ENCODE data around the gene SRBD1.

Gene SRBD1

DNA sequence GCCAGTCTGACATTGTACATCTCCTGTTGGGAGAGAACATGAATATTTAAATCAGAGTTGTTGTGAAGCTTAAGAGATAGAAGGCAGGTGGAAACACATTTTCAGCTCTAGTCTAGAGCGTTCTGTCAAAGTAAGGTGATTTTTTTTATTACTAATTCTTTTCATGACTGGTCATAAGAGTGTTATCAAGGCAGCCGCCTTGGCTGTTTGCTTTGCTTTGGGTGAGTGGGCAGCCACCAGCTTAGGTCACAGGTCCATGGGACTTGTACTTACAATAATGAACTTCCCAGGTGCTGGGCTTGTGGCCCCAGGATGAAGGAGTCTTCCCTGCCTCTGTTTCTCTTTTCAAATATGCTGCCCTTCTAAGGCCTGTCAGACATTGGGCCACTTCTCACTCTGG is 256.3 kb downstream of the SRBD1 start:
- DNase-seq (ENCODE audit: low read depth), result no peak
- TF ChIP-seq, protein P1, sequence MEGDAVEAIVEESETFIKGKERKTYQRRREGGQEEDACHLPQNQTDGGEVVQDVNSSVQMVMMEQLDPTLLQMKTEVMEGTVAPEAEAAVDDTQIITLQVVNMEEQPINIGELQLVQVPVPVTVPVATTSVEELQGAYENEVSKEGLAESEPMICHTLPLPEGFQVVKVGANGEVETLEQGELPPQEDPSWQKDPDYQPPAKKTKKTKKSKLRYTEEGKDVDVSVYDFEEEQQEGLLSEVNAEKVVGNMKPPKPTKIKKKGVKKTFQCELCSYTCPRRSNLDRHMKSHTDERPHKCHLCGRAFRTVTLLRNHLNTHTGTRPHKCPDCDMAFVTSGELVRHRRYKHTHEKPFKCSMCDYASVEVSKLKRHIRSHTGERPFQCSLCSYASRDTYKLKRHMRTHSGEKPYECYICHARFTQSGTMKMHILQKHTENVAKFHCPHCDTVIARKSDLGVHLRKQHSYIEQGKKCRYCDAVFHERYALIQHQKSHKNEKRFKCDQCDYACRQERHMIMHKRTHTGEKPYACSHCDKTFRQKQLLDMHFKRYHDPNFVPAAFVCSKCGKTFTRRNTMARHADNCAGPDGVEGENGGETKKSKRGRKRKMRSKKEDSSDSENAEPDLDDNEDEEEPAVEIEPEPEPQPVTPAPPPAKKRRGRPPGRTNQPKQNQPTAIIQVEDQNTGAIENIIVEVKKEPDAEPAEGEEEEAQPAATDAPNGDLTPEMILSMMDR (IDR thresholded peaks at IDR 0.05; ENCODE audit: low read depth, low read length, missing control alignments), result no peak
- H3K4me3 ChIP-seq (ENCODE audit: low read depth, low read length), result no peak overlapping the region
- in situ Hi-C loops (cut with HindIII; ENCODE audit: low sequenced_read_pairs), result no loop called here

DNA sequence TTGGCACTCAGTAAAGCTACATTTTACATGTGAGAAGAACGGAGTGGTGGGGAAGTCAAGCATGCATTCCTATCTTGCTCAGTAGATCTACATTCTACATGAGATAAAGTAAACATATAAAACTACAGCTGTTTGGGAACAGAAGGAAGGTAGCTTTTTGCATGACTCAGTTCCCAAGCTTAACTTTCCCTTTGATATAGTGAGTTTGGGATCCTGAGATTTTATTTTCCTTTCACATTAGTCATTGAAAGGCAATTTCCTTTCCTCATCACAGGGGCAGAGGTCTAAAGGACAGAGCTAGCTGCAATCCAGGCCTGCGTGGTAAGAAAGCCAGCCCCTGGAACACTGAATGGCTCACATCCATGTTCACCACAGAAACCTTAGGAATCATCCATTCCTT is 257.2 kb downstream of the SRBD1 start:
- TF ChIP-seq, protein P1 (IDR thresholded peaks at IDR 0.05; ENCODE audit: low read depth, low read length, missing control alignments), result no peak
- no peak overlapping the region for H3K4me3 ChIP-seq (ENCODE audit: low read depth, low read length)
- peak; percentile 89 for DNase-seq (ENCODE audit: low read depth)
- in situ Hi-C loops (cut with HindIII; ENCODE audit: low sequenced_read_pairs), result no loop called here

DNA sequence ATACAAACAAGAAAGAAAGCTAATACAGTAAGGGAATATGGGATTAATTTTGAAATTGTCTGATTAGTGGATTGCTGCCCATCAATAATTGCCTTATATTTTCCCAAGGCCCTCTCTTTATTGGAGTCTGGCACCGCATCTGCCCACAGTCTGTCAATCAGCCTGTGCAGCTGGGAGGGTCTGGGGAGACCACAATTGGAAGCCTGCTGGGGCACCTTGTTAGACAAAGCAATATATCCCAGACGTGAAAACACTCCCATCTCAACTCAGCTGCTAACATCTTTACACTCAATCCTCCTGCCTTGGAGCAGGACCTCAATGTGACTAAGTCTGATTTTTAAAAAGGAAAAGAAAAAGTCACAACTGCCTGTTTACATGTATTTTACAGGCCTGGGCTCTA is 258.6 kb downstream of the SRBD1 start:
- no peak overlapping the region for H3K4me3 ChIP-seq (ENCODE audit: low read depth, low read length)
- in situ Hi-C loops (cut with HindIII; ENCODE audit: low sequenced_read_pairs), result no loop called here
- TF ChIP-seq, protein P1 (IDR thresholded peaks at IDR 0.05; ENCODE audit: low read depth, low read length, missing control alignments), result no peak
- no peak for DNase-seq (ENCODE audit: low read depth)

DNA sequence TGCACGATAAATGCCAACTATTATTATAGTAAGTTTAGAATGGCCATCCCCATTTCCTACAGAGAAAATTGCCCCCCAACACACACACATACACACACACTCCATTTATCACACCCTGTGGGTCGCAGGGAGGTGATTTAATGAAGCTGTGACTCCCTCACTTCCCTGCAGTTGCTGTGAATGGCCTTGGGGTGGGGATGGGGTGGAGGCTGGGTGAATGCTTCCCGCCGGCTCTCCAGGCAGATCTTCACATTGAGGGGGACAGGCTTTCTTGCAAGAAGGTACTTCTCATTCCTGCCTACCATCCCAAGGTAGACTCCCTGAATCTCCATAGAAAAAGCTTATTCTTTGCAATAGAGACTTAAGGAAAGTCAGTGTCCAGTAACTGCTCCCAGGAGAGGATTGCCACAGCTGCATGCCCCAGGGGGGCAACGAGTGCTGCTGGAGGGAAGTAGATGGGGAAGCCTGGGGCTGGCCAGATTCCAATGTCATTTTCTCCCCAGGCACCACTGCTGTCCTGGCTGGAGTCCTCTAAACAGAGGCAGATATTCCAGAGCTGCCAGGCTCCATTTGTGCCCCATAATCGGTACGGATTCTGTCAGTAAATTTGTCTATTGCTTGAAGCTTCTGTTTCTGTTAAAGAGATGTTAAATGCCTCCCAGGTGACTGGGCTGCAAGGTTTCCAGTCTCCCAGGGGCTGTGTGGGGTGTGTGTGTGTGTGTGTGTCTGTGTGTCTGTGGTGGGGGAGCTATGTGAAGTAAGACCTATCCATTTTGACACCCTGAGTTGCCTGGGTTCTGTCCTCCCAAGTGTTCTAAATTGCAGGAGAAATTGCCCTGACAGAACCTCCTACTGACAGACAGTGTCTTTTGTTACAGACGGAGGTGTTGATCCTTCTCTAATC is 265.5 kb downstream of the SRBD1 start:
- TF ChIP-seq, protein P1 (IDR thresholded peaks at IDR 0.05; ENCODE audit: low read depth, low read length, missing control alignments), result no peak
- in situ Hi-C loops (cut with HindIII; ENCODE audit: low sequenced_read_pairs), result no loop called here

DNA sequence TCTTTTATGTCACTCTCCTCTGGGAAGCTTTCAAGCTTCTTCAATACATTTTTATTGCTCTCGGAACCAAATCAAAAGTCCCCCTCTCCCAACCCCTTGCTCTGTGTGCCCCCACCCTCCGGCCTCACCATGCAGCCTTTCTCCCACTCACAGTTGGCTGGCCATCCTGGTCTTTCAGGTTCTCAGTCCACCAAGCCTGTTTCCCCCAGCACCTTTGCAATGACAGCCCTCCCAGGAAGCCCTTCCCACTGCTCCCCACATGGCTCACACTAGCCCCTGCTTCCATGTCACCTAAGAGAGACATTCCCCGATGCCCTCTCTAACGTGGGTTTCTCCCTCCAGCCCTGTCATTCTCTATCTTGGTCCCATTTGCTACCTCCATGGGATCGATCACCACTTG is 266.6 kb downstream of the SRBD1 start:
- no peak for DNase-seq (ENCODE audit: low read depth)
- H3K4me3 ChIP-seq (ENCODE audit: low read depth, low read length), result no peak overlapping the region
- TF ChIP-seq, protein P1 (IDR thresholded peaks at IDR 0.05; ENCODE audit: low read depth, low read length, missing control alignments), result no peak
- in situ Hi-C loops (cut with HindIII; ENCODE audit: low sequenced_read_pairs), result no loop called here

More for the DNA sequence above, 265.5 kb downstream of the SRBD1 start:
- DNase-seq (ENCODE audit: low read depth), result no peak
- H3K4me3 ChIP-seq (ENCODE audit: low read depth, low read length), result no peak overlapping the region

DNA sequence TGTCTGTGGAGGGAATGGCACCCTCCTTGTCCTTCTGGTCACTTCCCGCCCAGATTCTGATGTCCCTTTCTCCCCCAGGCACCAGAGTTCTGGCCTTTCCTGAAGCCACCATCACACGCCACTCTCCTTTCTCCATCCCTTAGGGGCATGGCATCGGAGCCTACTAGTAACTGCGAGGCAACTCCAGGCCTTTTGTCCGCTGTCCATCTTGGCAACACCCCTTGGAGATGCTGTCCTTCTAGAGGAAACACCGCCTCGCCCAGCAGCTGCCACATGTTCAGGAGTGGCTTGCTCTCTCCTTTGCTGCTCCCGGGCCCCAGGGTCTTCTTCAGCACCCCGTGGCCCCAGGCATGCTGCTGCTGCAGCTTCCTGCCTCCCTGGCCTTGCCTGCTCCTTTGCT is 267.0 kb downstream of the SRBD1 start:
- DNase-seq (ENCODE audit: low read depth), result no peak
- in situ Hi-C loops (cut with HindIII; ENCODE audit: low sequenced_read_pairs), result no loop called here
- no peak overlapping the region for H3K4me3 ChIP-seq (ENCODE audit: low read depth, low read length)
- TF ChIP-seq, protein P1 (IDR thresholded peaks at IDR 0.05; ENCODE audit: low read depth, low read length, missing control alignments), result no peak

Data from astrocyte of the cerebellum (primary cell).